ENCODE results near the gene MKRN3.

- TF ChIP-seq CTCF (IDR thresholded peaks at IDR 0.05): no peak
- no peak for TF ChIP-seq ZNF219 (CRISPR knock-in tag; IDR thresholded peaks at IDR 0.05; ENCODE audit: borderline replicate concordance)
- no peak for TF ChIP-seq ZNF232 (CRISPR knock-in tag; IDR thresholded peaks at IDR 0.05)
- TF ChIP-seq TCF7 (CRISPR knock-in tag; IDR thresholded peaks at IDR 0.05; ENCODE audit: low read depth): no peak
- TF ChIP-seq NR2C2 (CRISPR knock-in tag; IDR thresholded peaks at IDR 0.05): no peak
- no peak for TF ChIP-seq MAX (CRISPR knock-in tag; IDR thresholded peaks at IDR 0.05)
Measured at GRCh38 chr15:23516866-23517265, 48.6 kb upstream of the MKRN3 start.
